Measurements from ENCODE around the gene TGFB2.

GRCh38 chr1:218342091-218342490 is 3.0 kb upstream of the TGFB2 start:
- TF ChIP-seq CTCF (IDR thresholded peaks at IDR 0.05) (no peak), POLR2A (IDR thresholded peaks at IDR 0.05) (no peak)

Data from uterus (tissue), 2 donors.